Gastrocnemius medialis (tissue), 4 donors: ENCODE results near the gene CSAG2.
"Not testable (repeated sequence)": the region's sequence is repeated elsewhere in the genome, so short reads cannot be mapped to it uniquely, and the experiment has no call there.

ENCODE experiments used
- CTCF ChIP-seq, 5 experiments: fragments of 450-650 bp in 3 of 5; fragments of 200-600 bp in 2 of 5; sonication (generic) in 2 of 5; IDR thresholded peaks in 4 of 5; conservative IDR thresholded peaks in 1 of 5; 1 replicate in 4 of 5; 2 replicates in 1 of 5; pipeline ENCODE4 v1.5.1; 2016 to 2019; ENCODE audit warnings: antibody characterized with exemption in 5 of 5, mild to moderate bottlenecking in 3 of 5, moderate library complexity in 3 of 5
- POLR2A ChIP-seq, 2 donors: fragments of 450-650 bp; IDR thresholded peaks; one replicate each; pipeline ENCODE4 v1.6.1; 2017; ENCODE audit warnings: antibody characterized with exemption in 2 of 2, mild to moderate bottlenecking in 2 of 2, moderate library complexity in 2 of 2

- TF ChIP-seq POLR2A (IDR thresholded peaks at IDR 0.05); CTCF (IDR thresholded peaks at IDR 0.05 in 4 of 5, conservative IDR thresholded peaks at IDR 0.05 in 1 of 5): not testable (repeated sequence)
Observed at GRCh38 chrX:152706500-152706899, 2.6 kb downstream of the CSAG2 start.
